ENCODE results near the gene LENG1. TPM values are rescaled to one million over a fixed set of nuclear protein-coding genes. Genes with fewer than 3 reads are reported as not detected.
"Not testable (repeated sequence)": the region's sequence is repeated elsewhere in the genome, so short reads cannot be mapped to it uniquely, and the experiment has no call there.

The LENG1 gene
- polyA plus RNA-seq, 4 donors = 6.7 to 11.1 (median 9.6) TPM

DNA sequence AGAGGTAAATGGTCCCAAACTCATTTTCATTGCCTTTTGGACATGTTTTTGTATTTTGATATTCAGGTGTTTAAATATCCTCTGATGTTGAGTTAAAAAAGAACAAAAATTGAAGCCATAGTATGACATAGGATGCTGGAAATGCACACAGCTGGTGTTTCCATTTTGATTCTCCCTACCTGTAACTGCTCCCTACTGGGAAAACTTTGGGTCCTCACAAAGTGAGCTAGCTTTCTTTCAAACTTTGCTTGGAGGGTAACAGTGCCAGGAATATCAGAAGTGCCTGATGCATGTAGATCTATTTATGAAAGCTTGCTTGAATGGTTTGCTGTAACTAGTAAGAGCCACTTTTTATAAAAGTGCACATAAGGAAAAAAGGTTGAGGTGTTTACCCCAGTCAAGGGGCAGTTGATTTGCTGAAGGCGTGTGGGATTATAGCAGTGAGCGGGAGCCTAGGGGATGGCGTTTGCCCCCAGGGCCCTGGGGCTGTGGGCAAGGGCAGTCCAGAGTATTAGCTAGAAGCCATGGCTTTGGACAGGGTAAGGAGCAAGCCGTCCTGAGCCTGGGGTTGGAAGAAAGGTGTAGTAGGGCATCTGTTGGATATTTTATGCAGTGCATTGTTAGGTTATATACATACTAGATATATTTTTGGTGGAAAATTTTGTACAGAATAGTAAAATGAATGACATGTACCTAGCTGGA lies 45.4 kb upstream of the LENG1 start:
- FAIRE-seq (no peak), DNase-seq (no peak)
- Histone ChIP-seq H3K27me3 (ENCODE audit: control insufficient read depth in 3 of 3, insufficient read depth in 3 of 3, low read length in 3 of 3) (no peaks in the 10 kb centered on the region), H3K36me3 (ENCODE audit: control insufficient read depth in 3 of 3, insufficient read depth in 2 of 3, low read depth in 1 of 3, low read length in 3 of 3) (peaks cover 16 to 74% (median 25%) of the 10 kb centered on the region in 3 donors), H3K4me3 (ENCODE audit: low read depth in 1 of 3, low read length in 3 of 3) (no peak overlapping the region), H3K27ac (ENCODE audit: low read depth in 1 of 3, low read length in 2 of 3) (no peak overlapping the region), H3K4me1 (ENCODE audit: control insufficient read depth in 3 of 3, insufficient read depth in 2 of 3, low read depth in 1 of 3, low read length in 2 of 3) (peaks cover 10 to 61% (median 15%) of the 10 kb centered on the region in 3 donors), H3K9me3 (ENCODE audit: control insufficient read depth in 2 of 2, insufficient read depth in 1 of 2, low read depth in 1 of 2, low read length in 1 of 2) (no peaks in the 10 kb centered on the region)
- 72 to 79% (median 75%) methylated on average over 4 of the region's 4 CpGs for WGBS, 3 donors

DNA sequence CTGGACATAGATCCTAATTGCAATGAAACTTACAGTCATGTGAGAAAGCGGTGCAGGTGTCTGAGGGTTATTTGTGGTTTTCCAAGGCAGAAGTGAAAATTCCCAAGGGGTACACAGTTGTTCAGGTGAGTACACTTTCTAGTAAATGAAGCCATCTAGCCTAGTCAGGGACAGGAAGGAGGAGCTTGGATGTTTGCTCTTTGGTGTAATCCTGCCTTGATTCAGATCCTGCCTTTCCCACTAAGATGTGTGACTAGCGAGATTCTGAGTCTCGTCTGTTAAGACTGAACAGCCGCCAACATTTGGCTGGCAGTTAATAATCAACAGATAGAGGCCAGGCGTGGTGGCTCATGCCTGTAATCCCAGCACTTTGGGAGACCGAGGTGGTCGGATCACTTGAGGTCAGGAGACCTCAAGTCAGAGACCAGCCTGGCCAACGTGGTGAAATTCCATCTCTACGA lies 43.7 kb upstream of the LENG1 start:
- no peak for FAIRE-seq
- Histone ChIP-seq H3K4me1 (ENCODE audit: control insufficient read depth in 3 of 3, insufficient read depth in 2 of 3, low read depth in 1 of 3, low read length in 2 of 3) (peaks cover 3 to 44% (median 10%) of the 10 kb centered on the region in 3 donors), H3K27ac (ENCODE audit: low read depth in 1 of 3, low read length in 2 of 3) (peak overlapping the region in 2 of 3 donors; percentile 2 to 36), H3K9me3 (ENCODE audit: control insufficient read depth in 2 of 2, insufficient read depth in 1 of 2, low read depth in 1 of 2, low read length in 1 of 2) (no peaks in the 10 kb centered on the region), H3K36me3 (ENCODE audit: control insufficient read depth in 3 of 3, insufficient read depth in 2 of 3, low read depth in 1 of 3, low read length in 3 of 3) (peaks cover 16 to 63% (median 25%) of the 10 kb centered on the region in 3 donors), H3K27me3 (ENCODE audit: control insufficient read depth in 3 of 3, insufficient read depth in 3 of 3, low read length in 3 of 3) (no peaks in the 10 kb centered on the region), H3K4me3 (ENCODE audit: low read depth in 1 of 3, low read length in 3 of 3) (peak overlapping the region in 2 of 3 donors; percentile 13 to 15)
- DNase-seq = peak; percentile 44 to 49
- WGBS, 3 donors = 9 to 40% (median 24%) methylated on average over 9 of the region's 9 CpGs

DNA sequence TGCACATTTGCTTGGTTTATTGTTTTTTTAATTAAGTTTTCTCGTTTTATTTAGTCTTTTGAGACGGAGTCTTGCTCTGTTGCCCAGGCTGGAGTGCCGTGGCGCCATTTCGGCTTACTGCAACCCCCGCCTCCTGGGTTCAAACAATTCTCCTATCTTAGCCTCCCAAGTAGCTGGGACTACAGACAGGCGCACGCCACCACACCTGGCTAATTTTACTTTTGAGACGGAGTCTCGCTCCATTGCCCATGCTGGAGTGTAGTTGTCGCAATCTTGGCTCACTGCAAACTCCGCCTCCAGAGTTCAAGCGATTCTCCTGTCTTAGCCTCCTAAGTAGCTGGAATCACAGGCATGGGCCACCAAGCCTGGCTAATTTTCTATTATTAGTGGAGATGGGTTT lies 42.5 kb upstream of the LENG1 start:
- Histone ChIP-seq H3K9me3 (ENCODE audit: control insufficient read depth in 2 of 2, insufficient read depth in 1 of 2, low read depth in 1 of 2, low read length in 1 of 2) (no peaks in the 10 kb centered on the region), H3K27ac (ENCODE audit: low read depth in 1 of 3, low read length in 2 of 3) (peak overlapping the region in 2 of 3 donors; percentile 95), H3K27me3 (ENCODE audit: control insufficient read depth in 3 of 3, insufficient read depth in 3 of 3, low read length in 3 of 3) (no peaks in the 10 kb centered on the region), H3K4me1 (ENCODE audit: control insufficient read depth in 3 of 3, insufficient read depth in 2 of 3, low read depth in 1 of 3, low read length in 2 of 3) (peaks cover 3 to 35% (median 10%) of the 10 kb centered on the region in 3 donors), H3K36me3 (ENCODE audit: control insufficient read depth in 3 of 3, insufficient read depth in 2 of 3, low read depth in 1 of 3, low read length in 3 of 3) (peaks cover 14 to 58% (median 22%) of the 10 kb centered on the region in 3 donors), H3K4me3 (ENCODE audit: low read depth in 1 of 3, low read length in 3 of 3) (peak overlapping the region in 2 of 3 donors; percentile 62 to 68)
- no peak for FAIRE-seq
- WGBS, 3 donors = 36 to 56% (median 43%) methylated on average over 13 of the region's 13 CpGs
- no peak for DNase-seq

GRCh38 chr19:54201172-54201701 lies 41.7 kb upstream of the LENG1 start:
- Histone ChIP-seq H3K27ac (ENCODE audit: low read depth in 1 of 3, low read length in 2 of 3) (peak overlapping the region; percentile 68 to 95 (median 95)), H3K4me1 (ENCODE audit: control insufficient read depth in 3 of 3, insufficient read depth in 2 of 3, low read depth in 1 of 3, low read length in 2 of 3) (peaks cover 3 to 31% (median 10%) of the 10 kb centered on the region in 3 donors), H3K36me3 (ENCODE audit: control insufficient read depth in 3 of 3, insufficient read depth in 2 of 3, low read depth in 1 of 3, low read length in 3 of 3) (peaks cover 9 to 51% (median 17%) of the 10 kb centered on the region in 3 donors), H3K4me3 (ENCODE audit: low read depth in 1 of 3, low read length in 3 of 3) (peak overlapping the region; percentile 53 to 68 (median 62)), H3K9me3 (ENCODE audit: control insufficient read depth in 2 of 2, insufficient read depth in 1 of 2, low read depth in 1 of 2, low read length in 1 of 2) (no peaks in the 10 kb centered on the region), H3K27me3 (ENCODE audit: control insufficient read depth in 3 of 3, insufficient read depth in 3 of 3, low read length in 3 of 3) (no peaks in the 10 kb centered on the region)
- 1 to 2% (median 2%) methylated on average over 27 to 28 of the region's 28 CpGs for WGBS, 3 donors
- DNase-seq = no peak
- no peak for FAIRE-seq

DNA sequence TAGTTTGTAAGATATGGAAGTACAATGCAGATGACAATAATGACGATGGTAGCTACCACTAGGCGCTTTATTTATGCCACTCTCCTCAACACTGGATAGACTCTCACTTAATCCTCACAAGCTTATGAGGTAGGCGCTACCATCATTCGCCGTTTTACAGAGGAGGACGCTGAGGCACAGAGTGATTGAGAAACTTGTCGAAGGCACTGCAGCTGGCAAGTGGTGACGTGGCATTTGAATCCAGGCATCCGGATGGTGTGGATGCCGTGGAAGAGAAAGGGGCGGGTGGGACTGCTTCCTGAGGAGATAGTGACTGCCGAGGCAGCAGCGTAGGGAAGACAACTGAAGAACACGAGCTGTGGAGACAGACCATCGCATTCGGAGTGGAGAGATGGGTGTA lies 39.9 kb upstream of the LENG1 start:
- Histone ChIP-seq H3K4me3 (ENCODE audit: low read depth in 1 of 3, low read length in 3 of 3) (no peak overlapping the region), H3K4me1 (ENCODE audit: control insufficient read depth in 3 of 3, insufficient read depth in 2 of 3, low read depth in 1 of 3, low read length in 2 of 3) (peaks cover 3 to 27% (median 10%) of the 10 kb centered on the region in 3 donors), H3K9me3 (ENCODE audit: control insufficient read depth in 2 of 2, insufficient read depth in 1 of 2, low read depth in 1 of 2, low read length in 1 of 2) (no peaks in the 10 kb centered on the region), H3K36me3 (ENCODE audit: control insufficient read depth in 3 of 3, insufficient read depth in 2 of 3, low read depth in 1 of 3, low read length in 3 of 3) (peaks cover 7 to 48% (median 15%) of the 10 kb centered on the region in 3 donors), H3K27ac (ENCODE audit: low read depth in 1 of 3, low read length in 2 of 3) (no peak overlapping the region), H3K27me3 (ENCODE audit: control insufficient read depth in 3 of 3, insufficient read depth in 3 of 3, low read length in 3 of 3) (no peaks in the 10 kb centered on the region)
- FAIRE-seq (no peak), DNase-seq (no peak)
- 92 to 96% (median 93%) methylated on average over 16 of the region's 16 CpGs for WGBS, 3 donors

- FAIRE-seq (no peak), DNase-seq (no peak)
- H3K27ac ChIP-seq (ENCODE audit: low read depth in 1 of 3, low read length in 2 of 3) = no peak overlapping the region
Measured at GRCh38 chr19:54197121-54197520, 37.6 kb upstream of the LENG1 start.

GRCh38 chr19:54196536-54196935 lies 37.0 kb upstream of the LENG1 start:
- DNase-seq (no peak), FAIRE-seq (no peak)
- no peaks in the 10 kb centered on the region for H3K9me3 ChIP-seq (ENCODE audit: control insufficient read depth in 2 of 2, insufficient read depth in 1 of 2, low read depth in 1 of 2, low read length in 1 of 2)
- no peaks in the 10 kb centered on the region for H3K27me3 ChIP-seq (ENCODE audit: control insufficient read depth in 3 of 3, insufficient read depth in 3 of 3, low read length in 3 of 3)
- no peak overlapping the region for H3K4me3 ChIP-seq (ENCODE audit: low read depth in 1 of 3, low read length in 3 of 3)
- peaks cover 2 to 49% (median 9%) of the 10 kb centered on the region in 3 donors for H3K36me3 ChIP-seq (ENCODE audit: control insufficient read depth in 3 of 3, insufficient read depth in 2 of 3, low read depth in 1 of 3, low read length in 3 of 3)
- 91 to 94% (median 92%) methylated on average over 7 of the region's 7 CpGs for whole genome bisulfite sequencing, 3 donors
- peaks cover 0 to 16% (median 4%) of the 10 kb centered on the region in 3 donors for H3K4me1 ChIP-seq (ENCODE audit: control insufficient read depth in 3 of 3, insufficient read depth in 2 of 3, low read depth in 1 of 3, low read length in 2 of 3)
- no peak overlapping the region for H3K27ac ChIP-seq (ENCODE audit: low read depth in 1 of 3, low read length in 2 of 3)

More at GRCh38 chr19:54197121-54197520, 37.6 kb upstream of the LENG1 start:
- H3K9me3 ChIP-seq (ENCODE audit: control insufficient read depth in 2 of 2, insufficient read depth in 1 of 2, low read depth in 1 of 2, low read length in 1 of 2) = no peaks in the 10 kb centered on the region
- no peaks in the 10 kb centered on the region for H3K27me3 ChIP-seq (ENCODE audit: control insufficient read depth in 3 of 3, insufficient read depth in 3 of 3, low read length in 3 of 3)
- no peak overlapping the region for H3K4me3 ChIP-seq (ENCODE audit: low read depth in 1 of 3, low read length in 3 of 3)
- H3K36me3 ChIP-seq (ENCODE audit: control insufficient read depth in 3 of 3, insufficient read depth in 2 of 3, low read depth in 1 of 3, low read length in 3 of 3) = peaks cover 8 to 49% (median 9%) of the 10 kb centered on the region in 3 donors
- 85 to 91% (median 86%) methylated on average over 3 of the region's 3 CpGs for WGBS, 3 donors
- peaks cover 1 to 16% (median 3%) of the 10 kb centered on the region in 3 donors for H3K4me1 ChIP-seq (ENCODE audit: control insufficient read depth in 3 of 3, insufficient read depth in 2 of 3, low read depth in 1 of 3, low read length in 2 of 3)

- Histone ChIP-seq H3K4me1 (ENCODE audit: control insufficient read depth in 3 of 3, insufficient read depth in 2 of 3, low read depth in 1 of 3, low read length in 2 of 3) (peaks cover 0 to 16% (median 4%) of the 10 kb centered on the region in 3 donors), H3K36me3 (ENCODE audit: control insufficient read depth in 3 of 3, insufficient read depth in 2 of 3, low read depth in 1 of 3, low read length in 3 of 3) (peaks cover 2 to 44% (median 9%) of the 10 kb centered on the region in 3 donors)
- 86 to 92% (median 88%) methylated on average over 12 of the region's 12 CpGs for WGBS, 3 donors
- H3K4me3 ChIP-seq (ENCODE audit: low read depth in 1 of 3, low read length in 3 of 3); DNase-seq; H3K9me3 ChIP-seq (ENCODE audit: control insufficient read depth in 2 of 2, insufficient read depth in 1 of 2, low read depth in 1 of 2, low read length in 1 of 2); H3K27me3 ChIP-seq (ENCODE audit: control insufficient read depth in 3 of 3, insufficient read depth in 3 of 3, low read length in 3 of 3); FAIRE-seq; H3K27ac ChIP-seq (ENCODE audit: low read depth in 1 of 3, low read length in 2 of 3): not testable (repeated sequence)
Measured at GRCh38 chr19:54194463-54194862, 34.9 kb upstream of the LENG1 start.

Data from small intestine (tissue), 7 donors.